HG02852 (cell line): Measurements from ENCODE around the gene FBXL12.
A peak's percentile ranks its signal among the peaks of the same experiment; 100 is the strongest.
"Not testable (repeated sequence)": the region's sequence is repeated elsewhere in the genome, so short reads cannot be mapped to it uniquely, and the experiment has no call there.

ENCODE experiments used
- ATAC-seq: cut with Tn5 transposase; IDR thresholded peaks from one replicate; pipeline ENCODE4 v1.9.1; 2021; ENCODE audit warnings: mild to moderate bottlenecking, moderate library complexity; ENCODE audit not compliant: unreplicated experiment

FBXL12 gene

GRCh38 chr19:9796113-9796773 lies 22.6 kb downstream of the FBXL12 start:
- no peak for ATAC-seq

DNA sequence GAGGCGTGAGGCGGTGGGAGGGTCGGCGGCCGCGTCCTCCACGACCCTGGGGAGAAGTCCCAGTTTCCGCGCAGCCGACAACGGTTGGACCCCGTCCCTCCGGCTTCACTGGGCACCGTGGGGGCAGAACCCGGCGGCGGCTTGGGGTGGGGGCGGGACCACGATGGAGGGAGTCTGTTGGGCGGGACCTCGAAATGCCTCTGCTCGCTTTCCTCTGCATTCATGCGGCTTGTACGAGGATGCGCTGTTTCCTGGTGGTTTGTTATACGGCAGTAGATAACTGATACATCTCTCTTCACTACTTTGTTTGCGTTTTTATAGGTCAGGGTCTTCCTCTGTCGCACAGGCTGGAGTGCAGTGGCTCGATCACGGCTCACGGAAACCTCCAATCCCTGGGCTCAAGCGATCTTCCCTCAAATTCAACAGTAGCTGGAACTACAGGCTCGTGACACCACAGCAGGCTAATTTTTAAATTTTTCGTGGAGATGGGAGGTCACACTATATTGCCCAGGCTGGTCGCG lies 25.7 kb downstream of the FBXL12 start:
- no peak for ATAC-seq

DNA sequence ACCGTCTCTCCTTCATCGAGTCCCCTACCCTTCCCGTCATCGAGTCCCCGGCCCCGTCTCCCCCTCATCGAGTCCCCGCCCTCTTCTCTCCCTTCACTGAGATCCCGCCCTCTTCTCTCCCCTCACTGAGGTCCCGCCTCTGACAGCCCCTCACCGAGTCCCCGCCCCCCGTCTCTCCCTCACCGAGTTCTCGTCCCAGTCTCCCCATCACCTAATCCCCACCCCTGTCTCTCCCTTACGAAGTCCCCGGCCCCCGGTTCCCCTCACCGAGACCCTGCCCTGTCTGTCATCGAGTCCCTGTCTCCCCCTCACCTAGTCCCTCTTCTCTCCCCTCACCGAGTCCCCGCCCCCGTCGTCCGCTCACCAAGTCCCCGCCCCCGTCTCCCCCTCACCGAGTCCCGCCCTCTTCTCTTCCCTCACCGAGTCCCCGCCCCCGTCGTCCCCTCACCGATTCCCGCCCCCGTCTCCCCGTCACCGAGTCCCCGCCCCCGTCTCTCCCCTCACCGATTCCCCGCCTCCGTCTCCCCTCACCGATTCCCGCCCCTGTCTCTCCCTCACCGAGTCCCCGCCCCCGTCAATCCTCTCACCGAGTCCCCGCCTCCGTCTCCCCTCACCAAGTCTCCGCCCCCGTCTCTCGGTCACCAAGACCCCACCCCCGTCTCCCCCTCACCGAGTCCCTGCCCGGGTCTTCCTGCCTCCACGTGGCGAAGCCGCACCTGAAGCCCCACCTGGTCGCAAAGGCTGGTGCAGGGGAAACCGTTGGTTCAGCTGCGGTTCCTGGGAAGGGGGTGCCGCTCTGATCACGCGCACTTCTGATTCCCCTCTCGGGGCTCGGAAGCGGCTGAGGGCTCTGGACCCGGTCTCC lies 26.4 kb downstream of the FBXL12 start:
- no peak for ATAC-seq

DNA sequence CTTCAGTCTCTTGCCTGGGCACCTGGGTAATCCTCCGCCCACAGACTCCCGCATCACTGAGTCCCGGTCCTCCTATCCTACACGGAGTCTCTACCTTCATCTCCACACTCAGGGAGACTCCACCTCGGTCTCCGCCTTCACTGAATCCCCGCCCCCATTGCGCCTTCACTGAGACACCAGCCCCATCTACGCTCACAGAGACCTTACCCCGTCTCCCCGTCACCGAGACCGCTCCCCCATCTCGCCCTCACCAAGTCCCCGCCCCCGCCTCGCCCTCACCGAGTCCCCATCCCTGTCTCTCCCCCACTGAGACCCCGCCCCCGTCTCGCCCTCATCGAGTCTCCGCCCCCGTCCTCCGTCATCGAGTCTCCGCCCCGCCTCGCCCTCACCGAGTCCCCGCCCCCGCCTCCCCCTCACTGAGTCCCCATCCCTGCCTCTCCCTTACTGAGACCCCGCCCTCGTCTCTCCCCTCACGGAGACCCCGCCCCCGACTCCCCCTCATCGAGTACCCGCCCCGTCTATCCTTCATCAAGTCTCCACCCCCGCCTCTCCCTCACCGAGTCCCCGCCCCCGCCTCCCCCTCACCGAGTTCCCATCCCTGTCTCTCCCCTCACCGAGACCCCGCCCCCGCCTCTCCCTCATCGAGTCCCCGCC lies 27.2 kb downstream of the FBXL12 start:
- ATAC-seq: peak; percentile 44

GRCh38 chr19:9791073-9791367 lies 27.9 kb downstream of the FBXL12 start:
- not testable (repeated sequence) for ATAC-seq

GRCh38 chr19:9789579-9789978 lies 29.3 kb downstream of the FBXL12 start:
- not testable (repeated sequence) for ATAC-seq

DNA sequence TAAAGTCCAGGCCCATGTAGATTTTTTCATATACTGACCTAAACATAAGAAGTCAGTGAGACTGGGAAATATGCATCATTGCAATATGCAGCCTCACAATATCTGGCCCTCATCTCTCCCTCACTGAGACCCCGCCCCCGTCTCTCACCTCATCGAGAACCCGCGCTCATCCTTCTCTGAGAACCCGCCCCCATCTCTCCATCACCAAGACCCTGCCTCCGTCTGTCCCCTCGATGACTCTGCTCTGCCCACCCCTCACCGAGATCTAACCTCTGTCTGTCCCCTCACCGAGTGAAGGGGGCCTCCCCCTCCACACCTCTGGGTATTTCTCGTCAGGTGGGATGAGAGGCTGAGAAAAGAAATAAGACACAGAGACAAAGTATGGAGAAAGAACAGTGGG lies 29.8 kb downstream of the FBXL12 start:
- no peak for ATAC-seq

DNA sequence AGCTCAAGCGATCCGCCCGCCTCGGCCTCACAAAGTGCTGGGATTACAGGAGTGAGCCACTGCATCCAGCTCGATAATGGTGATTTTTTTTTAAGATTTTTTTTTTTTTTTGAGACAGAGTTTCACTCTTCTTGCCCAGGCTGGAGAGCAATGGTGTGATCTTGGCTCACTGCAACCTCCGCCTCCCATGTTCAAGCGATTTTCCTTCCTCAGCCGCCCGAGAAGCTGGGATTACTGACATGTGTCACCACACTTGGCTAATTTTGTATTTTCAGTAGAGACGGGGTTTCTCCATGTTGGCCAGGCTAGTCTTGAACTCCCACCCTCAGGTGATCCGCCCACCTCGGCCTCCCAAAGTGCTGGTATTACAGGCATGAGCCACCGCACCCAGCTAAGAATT lies 30.3 kb downstream of the FBXL12 start:
- ATAC-seq: not testable (repeated sequence)

- no peak for ATAC-seq
These were observed 32.1 kb downstream of the FBXL12 start for GRCh38 chr19:9786819-9787218.

- ATAC-seq: no peak
These were observed 32.5 kb downstream of the FBXL12 start for GRCh38 chr19:9786342-9786741.

DNA sequence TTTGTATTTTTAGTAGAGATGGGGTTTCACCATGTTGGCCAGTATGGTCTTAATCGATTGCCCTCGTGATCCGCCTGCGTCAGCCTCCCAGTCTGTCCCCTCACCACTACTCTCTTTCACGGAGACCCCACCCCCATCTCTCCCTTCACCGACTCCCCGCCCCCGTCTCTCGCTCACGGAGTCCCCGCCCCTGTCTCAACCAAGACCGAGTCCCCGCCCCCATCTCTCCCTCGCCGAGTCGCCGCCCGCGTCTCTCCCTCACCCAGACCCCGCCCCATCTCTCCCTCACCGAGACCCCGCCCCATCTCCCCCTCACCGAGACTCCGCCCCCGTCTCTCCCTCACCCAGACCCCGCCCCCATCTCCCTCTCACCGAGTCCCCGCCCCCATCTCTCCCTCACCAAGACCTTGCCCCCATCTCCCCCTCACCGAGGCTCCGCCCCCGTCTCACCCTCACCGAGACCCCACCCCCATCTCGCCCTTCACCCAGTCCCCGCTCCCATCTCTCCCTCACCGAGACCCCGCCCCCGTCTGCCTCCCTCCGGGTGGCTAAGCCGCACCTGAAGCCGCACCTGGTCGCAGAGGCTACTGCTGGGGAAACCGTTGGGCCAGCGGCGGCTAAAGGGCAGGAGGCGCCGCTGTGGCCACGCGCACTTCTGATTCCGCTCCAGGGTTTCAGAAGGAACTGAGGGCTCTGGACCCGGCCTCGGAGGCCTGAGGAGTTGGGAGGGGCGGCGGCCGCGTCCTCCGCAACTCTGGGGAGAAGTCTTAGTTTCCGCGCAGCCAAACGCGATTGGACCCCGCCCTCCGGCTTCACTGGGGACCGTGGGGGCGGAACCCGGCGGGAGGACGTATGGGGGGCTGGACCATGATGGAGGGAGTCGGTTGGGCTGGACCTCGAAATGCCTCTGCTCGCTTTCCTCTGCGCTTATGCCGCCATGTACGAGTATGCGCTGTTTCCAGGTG lies 33.2 kb downstream of the FBXL12 start:
- peak; percentile 68 for ATAC-seq

GRCh38 chr19:9784163-9784496 lies 34.7 kb downstream of the FBXL12 start:
- not testable (repeated sequence) for ATAC-seq

DNA sequence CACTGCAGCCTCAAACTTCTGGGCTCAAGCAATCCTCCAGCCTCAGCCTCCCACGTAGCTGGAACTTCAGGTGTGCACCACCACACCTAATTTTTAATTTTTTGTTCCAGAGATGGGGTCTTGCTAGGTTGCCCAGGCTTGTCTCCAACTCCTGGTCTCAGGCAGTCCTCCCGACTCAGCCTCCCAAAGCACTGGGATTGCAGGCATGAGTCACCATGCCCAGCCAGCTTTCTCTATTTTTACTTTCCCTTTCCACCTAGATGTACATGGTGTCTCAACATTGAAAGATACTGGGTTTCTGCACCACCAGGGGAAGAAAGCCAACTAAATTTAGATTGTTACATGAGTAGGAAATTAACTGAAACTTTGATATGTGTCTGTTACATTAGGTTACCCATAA lies 36.5 kb downstream of the FBXL12 start:
- no peak for ATAC-seq

GRCh38 chr19:9768175-9769112 lies 50.4 kb downstream of the FBXL12 start, which contains the start of gene ZNF846:
TSS of gene ZNF846 (minus strand) at chr19:9768738. CDS start at chr19:9764950, 3,788 bp downstream.
- ATAC-seq: peak; percentile 97
